ENCODE results near the gene PIP4K2A.

GRCh38 chr10:22548344-22548743 is 166.0 kb downstream of the PIP4K2A start:
- TF ChIP-seq CTCF (conservative IDR thresholded peaks at IDR 0.05; ENCODE audit: low read length) (no peak), EZH2phosphoT487 (IDR thresholded peaks at IDR 0.05; ENCODE audit: borderline replicate concordance) (no peak)

Data from Loucy (cell line).